OCI-LY1 (cell line): ENCODE results near the gene GALNTL6.

Experiments
- H2AFZ ChIP-seq: fragments of 200-600 bp; sonication (generic), shearing (Covaris generic); 2 replicates; pipeline ENCODE4 v1.6.0; 2014; ENCODE audit warnings: antibody characterized with exemption, mild to moderate bottlenecking, low read length
- H3F3A ChIP-seq: fragments of 200-600 bp; sonication (generic), shearing (Covaris generic); 2 replicates; pipeline ENCODE4 v1.6.0; 2014; ENCODE audit warnings: mild to moderate bottlenecking, antibody characterized with exemption, low read length, moderate library complexity; ENCODE audit not compliant: insufficient read depth
- H3K27ac ChIP-seq: fragments of 200-600 bp; sonication (generic); 2 replicates; pipeline ENCODE4 v1.5.1; 2014; ENCODE audit warnings: low read length, mixed run types, mild to moderate bottlenecking, low read depth; ENCODE audit not compliant: poor library complexity, severe bottlenecking
- H3K27me3 ChIP-seq: fragments of 200-600 bp; sonication (generic); 2 replicates; pipeline ENCODE4 v1.6.0; 2014; ENCODE audit warnings: antibody characterized with exemption, mild to moderate bottlenecking, low read length, moderate library complexity; ENCODE audit not compliant: insufficient read depth
- H3K36me3 ChIP-seq: fragments of 200-600 bp; sonication (generic); 2 replicates; pipeline ENCODE4 v1.6.1; 2014; ENCODE audit warnings: mild to moderate bottlenecking, antibody characterized with exemption, low read length, moderate library complexity, mixed read lengths; ENCODE audit not compliant: insufficient read depth
- H3K4me1 ChIP-seq: fragments of 200-600 bp; sonication (generic); 2 replicates; pipeline ENCODE4 v1.5.1; 2014; ENCODE audit warnings: mild to moderate bottlenecking, low read length, moderate library complexity; ENCODE audit not compliant: insufficient read depth, severe bottlenecking
- H3K4me2 ChIP-seq: fragments of 200-600 bp; sonication (generic), shearing (Covaris generic); 2 replicates; pipeline ENCODE4 v1.6.1; 2014; ENCODE audit warnings: low read length
- H3K4me3 ChIP-seq: fragments of 200-600 bp; sonication (generic); 2 replicates; pipeline ENCODE4 v1.5.1; 2014; ENCODE audit warnings: low read length, low read depth, mild to moderate bottlenecking, mixed read lengths; ENCODE audit not compliant: poor library complexity, severe bottlenecking
- H3K79me2 ChIP-seq: fragments of 200-600 bp; shearing (Covaris generic); 2 replicates; pipeline ENCODE4 v1.6.1; 2016; ENCODE audit warnings: mixed run types, low read length, mixed read lengths; ENCODE audit not compliant: insufficient read depth
- H3K9ac ChIP-seq: fragments of 200-600 bp; sonication (generic), shearing (Covaris generic); 2 replicates; pipeline ENCODE4 v1.6.1; 2014; ENCODE audit warnings: mild to moderate bottlenecking, low read length, mixed read lengths
- H3K9me2 ChIP-seq: fragments of 200-600 bp; sonication (generic), shearing (Covaris generic); 2 replicates; pipeline ENCODE4 v1.6.1; 2014; ENCODE audit warnings: low read depth, mild to moderate bottlenecking, low read length, mixed read lengths
- H3K9me3 ChIP-seq: fragments of 200-600 bp; shearing (Covaris generic); 2 replicates; pipeline ENCODE4 v1.6.1; 2014; ENCODE audit warnings: low read length, mixed read lengths
- H4K20me1 ChIP-seq: fragments of 200-600 bp; sonication (generic), shearing (Covaris generic); 2 replicates; pipeline ENCODE4 v1.6.0; 2016; ENCODE audit warnings: mild to moderate bottlenecking, low read length; ENCODE audit not compliant: insufficient read depth
- EZH2 ChIP-seq: fragments of 200-600 bp; sonication (generic), shearing (Covaris generic); IDR thresholded peaks from 2 replicates; pipeline ENCODE4 v1.8.0; 2017; ENCODE audit warnings: borderline replicate concordance, mixed run types, mild to moderate bottlenecking, antibody characterized with exemption, low read length, moderate library complexity, mixed read lengths
- TF ChIP-seq, protein P1 (sequence below): fragments of 200-600 bp; sonication (generic), shearing (Covaris generic); IDR thresholded peaks from 2 replicates; pipeline ENCODE4 v1.5.1; 2017; ENCODE audit warnings: mild to moderate bottlenecking, antibody characterized with exemption, low read length, moderate library complexity, mixed read lengths

GALNTL6 gene

GRCh38 chr4:172750910-172751309 is 937.7 kb downstream of the GALNTL6 start:
- no peak overlapping the region for H3K27ac ChIP-seq
- TF ChIP-seq EZH2: no peak
- TF ChIP-seq, protein P1, sequence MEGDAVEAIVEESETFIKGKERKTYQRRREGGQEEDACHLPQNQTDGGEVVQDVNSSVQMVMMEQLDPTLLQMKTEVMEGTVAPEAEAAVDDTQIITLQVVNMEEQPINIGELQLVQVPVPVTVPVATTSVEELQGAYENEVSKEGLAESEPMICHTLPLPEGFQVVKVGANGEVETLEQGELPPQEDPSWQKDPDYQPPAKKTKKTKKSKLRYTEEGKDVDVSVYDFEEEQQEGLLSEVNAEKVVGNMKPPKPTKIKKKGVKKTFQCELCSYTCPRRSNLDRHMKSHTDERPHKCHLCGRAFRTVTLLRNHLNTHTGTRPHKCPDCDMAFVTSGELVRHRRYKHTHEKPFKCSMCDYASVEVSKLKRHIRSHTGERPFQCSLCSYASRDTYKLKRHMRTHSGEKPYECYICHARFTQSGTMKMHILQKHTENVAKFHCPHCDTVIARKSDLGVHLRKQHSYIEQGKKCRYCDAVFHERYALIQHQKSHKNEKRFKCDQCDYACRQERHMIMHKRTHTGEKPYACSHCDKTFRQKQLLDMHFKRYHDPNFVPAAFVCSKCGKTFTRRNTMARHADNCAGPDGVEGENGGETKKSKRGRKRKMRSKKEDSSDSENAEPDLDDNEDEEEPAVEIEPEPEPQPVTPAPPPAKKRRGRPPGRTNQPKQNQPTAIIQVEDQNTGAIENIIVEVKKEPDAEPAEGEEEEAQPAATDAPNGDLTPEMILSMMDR: no peak
- H3K36me3 ChIP-seq: no peaks in the 10 kb centered on the region
- no peak overlapping the region for H3K9ac ChIP-seq
- H2AFZ ChIP-seq: no peak overlapping the region
- H3K4me2 ChIP-seq: no peak overlapping the region
- no peaks in the 10 kb centered on the region for H3F3A ChIP-seq
- H3K4me1 ChIP-seq: no peaks in the 10 kb centered on the region
- no peaks in the 10 kb centered on the region for H3K9me3 ChIP-seq
- no peaks in the 10 kb centered on the region for H3K79me2 ChIP-seq
- H3K27me3 ChIP-seq: no peaks in the 10 kb centered on the region
- no peaks in the 10 kb centered on the region for H4K20me1 ChIP-seq
- H3K4me3 ChIP-seq: no peak overlapping the region
- no peaks in the 10 kb centered on the region for H3K9me2 ChIP-seq

DNA sequence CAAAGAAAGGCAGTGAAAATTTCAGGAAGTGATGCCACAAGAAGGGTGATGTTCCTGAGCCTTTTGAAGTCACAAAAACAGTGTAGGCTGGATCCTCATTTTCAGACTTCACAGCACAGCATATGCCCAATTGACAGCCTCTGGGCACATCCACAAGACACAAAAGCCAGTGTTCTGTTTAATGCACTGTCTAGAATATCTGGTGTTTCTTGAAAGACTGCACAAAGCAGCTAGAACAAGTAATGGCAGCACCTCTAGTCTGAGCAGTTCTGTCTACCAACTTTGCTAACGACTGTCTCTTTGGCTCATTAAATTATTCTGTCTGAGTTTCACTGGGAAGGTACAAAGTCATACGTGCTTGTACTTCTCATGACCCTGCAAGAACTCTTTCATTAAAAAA is 938.3 kb downstream of the GALNTL6 start:
- H3K79me2 ChIP-seq: no peaks in the 10 kb centered on the region
- no peaks in the 10 kb centered on the region for H3K9me3 ChIP-seq
- no peaks in the 10 kb centered on the region for H3K36me3 ChIP-seq
- no peak overlapping the region for H3K9ac ChIP-seq
- no peak overlapping the region for H3K27ac ChIP-seq
- no peak overlapping the region for H2AFZ ChIP-seq
- H4K20me1 ChIP-seq: no peaks in the 10 kb centered on the region
- H3F3A ChIP-seq: no peaks in the 10 kb centered on the region
- H3K4me1 ChIP-seq: no peaks in the 10 kb centered on the region
- no peaks in the 10 kb centered on the region for H3K27me3 ChIP-seq
- no peak overlapping the region for H3K4me3 ChIP-seq
- no peak for TF ChIP-seq EZH2
- TF ChIP-seq, protein P1: no peak
- H3K9me2 ChIP-seq: no peaks in the 10 kb centered on the region
- no peak overlapping the region for H3K4me2 ChIP-seq

DNA sequence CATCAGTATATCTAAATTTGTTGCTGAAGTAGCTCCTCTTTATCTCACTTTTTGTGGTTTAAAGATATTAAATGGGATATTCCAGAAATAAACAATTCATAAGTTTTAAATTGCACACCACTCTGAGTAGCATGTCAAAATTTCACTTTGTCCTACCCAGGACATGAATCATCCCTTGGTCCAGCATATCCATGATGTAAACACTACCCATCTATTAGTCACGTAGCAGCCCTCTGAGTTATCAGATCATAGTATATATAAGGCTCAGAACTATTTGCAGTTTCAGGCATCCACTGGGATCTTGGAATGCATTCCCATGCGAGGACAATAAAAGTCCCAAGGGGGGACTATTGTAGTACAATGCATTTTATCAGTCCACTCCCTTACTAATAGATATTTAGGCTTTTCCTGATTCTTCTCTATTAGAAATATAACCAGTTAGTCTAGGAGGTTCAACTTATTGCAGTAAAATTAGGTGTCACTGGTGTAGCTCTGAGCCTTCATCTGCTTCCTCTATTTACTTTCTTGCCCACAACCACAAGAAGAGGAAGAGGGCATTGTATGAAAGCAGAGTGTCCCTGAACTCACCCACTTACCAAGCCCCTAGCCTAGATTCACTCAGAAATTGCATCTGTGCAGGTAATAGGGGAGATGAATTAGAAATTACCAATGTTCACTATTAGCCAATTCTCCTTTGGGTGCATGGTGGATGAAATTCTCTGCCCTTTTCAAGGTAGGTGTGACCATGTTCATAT is 945.6 kb downstream of the GALNTL6 start:
- no peaks in the 10 kb centered on the region for H3K9me2 ChIP-seq
- H3K4me1 ChIP-seq: no peaks in the 10 kb centered on the region
- no peak overlapping the region for H3K27ac ChIP-seq
- no peaks in the 10 kb centered on the region for H3F3A ChIP-seq
- H2AFZ ChIP-seq: no peak overlapping the region
- H3K9me3 ChIP-seq: no peaks in the 10 kb centered on the region
- TF ChIP-seq EZH2: no peak
- TF ChIP-seq, protein P1: no peak
- no peak overlapping the region for H3K9ac ChIP-seq
- no peaks in the 10 kb centered on the region for H3K27me3 ChIP-seq
- H3K79me2 ChIP-seq: no peaks in the 10 kb centered on the region
- H3K4me2 ChIP-seq: no peak overlapping the region
- H4K20me1 ChIP-seq: no peaks in the 10 kb centered on the region
- no peak overlapping the region for H3K4me3 ChIP-seq
- no peaks in the 10 kb centered on the region for H3K36me3 ChIP-seq
